Lower leg skin (tissue), 3 donors: ENCODE data around the gene CYP26A1.

Experiments
- POLR2A ChIP-seq, 2 donors: fragments of 450-650 bp; IDR thresholded peaks; one replicate each; pipeline ENCODE4 v1.6.1; 2016 to 2017; ENCODE audit warnings: antibody characterized with exemption in 2 of 2, mild to moderate bottlenecking in 1 of 2, moderate library complexity in 1 of 2
- TF ChIP-seq, protein P1 (sequence below), 3 donors: fragments of 450-650 bp; IDR thresholded peaks; one replicate each; pipeline ENCODE4 v1.5.1; 2016; ENCODE audit warnings: antibody characterized with exemption in 3 of 3, mild to moderate bottlenecking in 3 of 3, moderate library complexity in 2 of 3

DNA sequence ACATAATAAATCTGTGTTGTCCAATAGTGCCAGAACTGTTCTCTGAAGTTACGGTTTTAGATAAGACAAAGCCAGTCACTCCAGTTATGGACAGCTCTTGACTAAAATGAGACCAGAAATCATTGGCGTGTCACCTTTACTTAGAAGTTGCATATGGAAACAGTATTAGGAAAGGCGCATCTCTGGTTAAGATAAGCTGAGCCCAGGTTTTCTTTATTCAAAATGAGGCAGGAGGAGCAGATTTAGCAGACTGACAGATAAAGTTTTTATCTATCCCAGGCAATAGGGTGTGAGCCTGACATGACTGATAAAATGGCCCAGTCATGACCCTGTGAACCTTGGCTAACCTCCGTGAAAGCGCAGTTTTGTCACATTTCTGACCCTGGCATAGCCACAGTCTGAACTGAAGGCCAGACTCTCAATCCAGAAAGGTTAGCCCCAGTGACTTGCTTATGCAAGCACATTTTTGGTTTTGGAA, 4.2 kb downstream of the CYP26A1 start:
- TF ChIP-seq, protein P1, sequence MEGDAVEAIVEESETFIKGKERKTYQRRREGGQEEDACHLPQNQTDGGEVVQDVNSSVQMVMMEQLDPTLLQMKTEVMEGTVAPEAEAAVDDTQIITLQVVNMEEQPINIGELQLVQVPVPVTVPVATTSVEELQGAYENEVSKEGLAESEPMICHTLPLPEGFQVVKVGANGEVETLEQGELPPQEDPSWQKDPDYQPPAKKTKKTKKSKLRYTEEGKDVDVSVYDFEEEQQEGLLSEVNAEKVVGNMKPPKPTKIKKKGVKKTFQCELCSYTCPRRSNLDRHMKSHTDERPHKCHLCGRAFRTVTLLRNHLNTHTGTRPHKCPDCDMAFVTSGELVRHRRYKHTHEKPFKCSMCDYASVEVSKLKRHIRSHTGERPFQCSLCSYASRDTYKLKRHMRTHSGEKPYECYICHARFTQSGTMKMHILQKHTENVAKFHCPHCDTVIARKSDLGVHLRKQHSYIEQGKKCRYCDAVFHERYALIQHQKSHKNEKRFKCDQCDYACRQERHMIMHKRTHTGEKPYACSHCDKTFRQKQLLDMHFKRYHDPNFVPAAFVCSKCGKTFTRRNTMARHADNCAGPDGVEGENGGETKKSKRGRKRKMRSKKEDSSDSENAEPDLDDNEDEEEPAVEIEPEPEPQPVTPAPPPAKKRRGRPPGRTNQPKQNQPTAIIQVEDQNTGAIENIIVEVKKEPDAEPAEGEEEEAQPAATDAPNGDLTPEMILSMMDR (IDR thresholded peaks at IDR 0.05), result no peak
- no peak for TF ChIP-seq POLR2A (IDR thresholded peaks at IDR 0.05)
